ENCODE measurements around the gene CSTF2T.

DNA sequence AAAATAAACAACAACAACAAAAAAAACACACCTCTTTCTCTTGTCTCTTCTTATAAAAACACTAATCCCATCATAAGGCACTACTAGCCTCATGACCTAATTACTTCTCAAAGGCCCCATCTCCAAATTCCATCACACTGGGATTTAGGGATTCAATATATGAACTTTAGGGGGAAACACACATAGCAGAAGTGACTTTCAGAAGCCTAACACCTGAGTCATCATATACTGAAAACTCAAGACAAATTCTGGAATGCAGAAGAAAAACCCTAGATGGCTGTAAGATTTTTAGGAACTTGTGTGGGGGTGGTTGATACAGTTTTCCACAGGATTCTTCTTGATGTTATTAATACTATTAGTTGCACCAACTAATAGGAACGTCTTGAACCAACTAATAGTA is 33.7 kb upstream of the CSTF2T start:
- no peak for TF ChIP-seq POLR2A (IDR thresholded peaks at IDR 0.05)
- TF ChIP-seq CTCF (IDR thresholded peaks at IDR 0.05): no peak
